HG03045 (cell line): ENCODE results near the gene PDSS2.
A peak's percentile ranks its signal among the peaks of the same experiment; 100 is the strongest.
"Not testable (repeated sequence)": the region's sequence is repeated elsewhere in the genome, so short reads cannot be mapped to it uniquely, and the experiment has no call there.

ENCODE experiments used
- ATAC-seq: cut with Tn5 transposase; IDR thresholded peaks from one replicate; pipeline ENCODE4 v1.9.1; 2021; ENCODE audit warnings: mild to moderate bottlenecking, moderate library complexity; ENCODE audit not compliant: unreplicated experiment

The PDSS2 gene

GRCh38 chr6:107369493-107369892 is 89.9 kb downstream of the PDSS2 start:
- no peak for ATAC-seq

DNA sequence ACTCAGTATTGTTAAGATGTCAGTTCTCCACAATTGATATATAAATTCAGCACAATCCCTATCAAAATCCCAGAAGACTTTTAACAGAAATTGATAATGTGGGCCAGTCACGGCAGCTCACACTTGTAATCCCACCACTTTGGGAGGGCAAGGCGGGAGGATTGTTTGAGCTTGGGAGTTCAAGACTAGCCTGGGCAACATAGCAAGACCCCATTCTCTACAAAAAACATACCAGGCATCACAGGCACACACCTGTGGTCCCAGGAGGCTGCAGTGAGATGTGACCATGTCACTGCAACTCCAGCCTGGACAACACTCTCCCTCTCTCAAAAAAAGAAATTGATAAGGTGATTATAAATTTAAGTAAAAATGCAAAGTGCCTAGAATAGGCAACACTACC is 90.9 kb downstream of the PDSS2 start:
- ATAC-seq: no peak

GRCh38 chr6:107364173-107364572 is 95.2 kb downstream of the PDSS2 start:
- not testable (repeated sequence) for ATAC-seq

DNA sequence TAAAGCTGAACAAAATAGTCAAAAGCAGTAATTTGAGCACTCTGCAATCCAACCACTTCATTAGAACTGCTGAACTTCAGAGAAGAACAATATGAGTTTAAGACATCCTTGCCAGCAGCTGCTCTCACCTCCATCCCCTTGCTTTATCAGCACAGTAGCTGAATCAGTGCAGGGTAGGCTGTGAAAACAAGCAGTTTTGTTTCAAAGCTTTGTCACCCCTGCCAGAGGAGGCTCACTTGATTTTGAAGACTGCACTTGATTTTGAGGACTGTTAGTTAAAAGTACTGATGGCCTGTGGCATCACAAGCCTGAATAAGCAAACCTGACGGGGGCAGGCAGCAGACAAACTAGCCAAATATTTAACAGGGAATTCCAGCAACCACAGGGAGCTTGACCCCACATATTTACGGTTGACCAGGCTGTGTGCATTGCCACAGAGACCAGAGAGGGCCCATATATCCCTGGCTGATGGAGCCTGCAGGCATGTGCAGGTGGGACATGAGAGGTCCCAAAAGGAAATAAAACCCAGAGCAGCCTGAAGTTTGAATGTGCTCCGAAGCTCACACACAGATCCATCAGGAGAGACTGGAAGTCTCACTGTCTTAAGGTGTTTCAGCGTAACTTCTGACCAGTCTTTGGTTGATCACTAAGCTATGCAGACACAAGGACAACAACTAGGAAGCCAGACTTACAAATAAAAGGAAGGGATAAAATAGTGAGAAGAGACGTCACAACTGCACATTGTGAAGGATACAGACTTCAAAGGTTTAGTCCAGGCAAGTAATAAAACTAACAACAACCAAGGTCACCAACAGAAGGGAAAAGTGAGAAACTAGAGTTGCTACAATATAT is 97.4 kb downstream of the PDSS2 start:
- ATAC-seq: no peak

- no peak for ATAC-seq
Measured at GRCh38 chr6:107360476-107360875, 98.9 kb downstream of the PDSS2 start.

GRCh38 chr6:107357842-107358241 is 101.5 kb downstream of the PDSS2 start:
- no peak for ATAC-seq

DNA sequence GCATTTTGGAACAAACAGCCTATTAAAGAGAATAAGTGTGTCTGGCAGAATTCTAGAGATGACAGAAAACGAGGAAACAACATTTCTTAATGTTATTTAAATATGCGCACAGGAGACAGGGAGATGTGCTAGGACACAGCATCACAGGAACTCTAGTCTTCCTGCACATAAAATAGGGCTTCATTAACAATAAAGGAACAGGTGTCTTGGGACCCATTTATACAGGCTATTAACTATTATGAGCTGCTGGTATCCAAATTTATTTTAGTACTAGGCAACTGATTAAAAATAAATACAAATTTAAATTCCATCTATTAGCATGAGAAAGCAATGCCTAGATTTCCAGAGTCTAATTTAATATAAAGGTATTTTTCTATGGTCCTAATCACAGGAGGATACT is 102.3 kb downstream of the PDSS2 start:
- no peak for ATAC-seq

- no peak for ATAC-seq
Measured at GRCh38 chr6:107355659-107356058, 103.7 kb downstream of the PDSS2 start.

GRCh38 chr6:107354451-107354850 is 104.9 kb downstream of the PDSS2 start:
- no peak for ATAC-seq

DNA sequence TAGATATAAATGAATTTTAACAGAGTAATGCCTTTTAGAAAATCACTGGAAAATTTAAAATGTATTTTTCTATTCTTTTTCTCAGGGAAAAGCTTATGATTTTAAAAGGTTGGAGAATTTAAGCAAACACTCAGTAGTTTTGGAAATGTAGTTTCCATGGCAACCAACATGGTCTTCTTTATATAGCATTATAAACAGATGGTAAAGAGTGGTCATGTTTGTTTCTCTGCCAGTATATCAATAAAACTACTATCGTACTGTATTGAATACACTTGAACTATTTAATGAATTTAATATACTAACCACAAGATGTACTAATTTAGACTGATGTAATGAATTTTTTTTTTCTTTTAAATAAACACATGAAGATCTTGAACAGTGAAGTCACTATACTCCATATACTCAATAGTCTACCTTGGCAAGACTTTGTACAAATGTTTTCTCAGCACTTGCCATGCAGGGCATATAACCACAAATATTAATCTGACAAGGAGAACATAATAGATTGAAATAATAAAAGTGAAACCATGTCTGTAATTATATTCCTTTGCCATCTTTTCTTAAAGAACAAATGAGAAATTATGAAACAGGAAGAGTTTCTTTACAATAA is 105.5 kb downstream of the PDSS2 start:
- ATAC-seq: no peak

GRCh38 chr6:107348224-107348623 is 111.1 kb downstream of the PDSS2 start:
- no peak for ATAC-seq

DNA sequence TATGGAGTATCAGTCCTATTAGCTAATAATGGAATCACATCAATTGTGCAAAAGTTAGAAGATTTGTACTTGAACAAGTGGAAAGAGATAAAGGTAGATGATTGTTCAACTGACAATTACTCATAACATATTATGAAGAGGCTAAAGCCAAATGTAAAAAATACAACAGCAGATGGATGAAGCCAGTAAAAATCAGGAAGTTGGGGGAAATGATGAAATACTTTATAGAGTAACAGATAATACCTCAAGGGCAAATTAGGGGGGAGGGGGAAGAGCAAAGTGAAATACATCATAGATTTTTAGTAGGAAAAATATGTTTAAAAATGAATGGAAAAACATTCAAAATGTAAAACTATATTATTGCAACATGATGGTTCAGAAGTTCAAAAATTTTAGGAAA is 114.0 kb downstream of the PDSS2 start:
- no peak for ATAC-seq

DNA sequence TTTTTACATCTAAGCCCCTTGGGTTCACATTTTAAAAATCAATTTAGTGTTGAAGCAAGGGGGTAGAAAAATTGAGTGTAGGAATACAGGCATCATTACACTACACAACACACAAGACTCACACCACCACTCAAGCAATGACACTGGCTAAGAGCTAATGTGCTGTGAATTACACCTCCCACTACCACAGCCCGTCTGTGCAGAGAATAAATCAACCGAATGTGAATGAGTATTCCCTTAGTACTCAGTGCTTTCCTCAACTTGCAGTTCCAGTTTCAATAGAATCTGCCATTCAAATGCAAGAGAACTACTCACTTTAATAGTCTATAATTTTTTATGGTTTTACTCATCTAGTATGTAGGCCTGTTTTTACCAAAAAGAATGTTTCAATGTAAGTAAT is 114.4 kb downstream of the PDSS2 start:
- no peak for ATAC-seq

DNA sequence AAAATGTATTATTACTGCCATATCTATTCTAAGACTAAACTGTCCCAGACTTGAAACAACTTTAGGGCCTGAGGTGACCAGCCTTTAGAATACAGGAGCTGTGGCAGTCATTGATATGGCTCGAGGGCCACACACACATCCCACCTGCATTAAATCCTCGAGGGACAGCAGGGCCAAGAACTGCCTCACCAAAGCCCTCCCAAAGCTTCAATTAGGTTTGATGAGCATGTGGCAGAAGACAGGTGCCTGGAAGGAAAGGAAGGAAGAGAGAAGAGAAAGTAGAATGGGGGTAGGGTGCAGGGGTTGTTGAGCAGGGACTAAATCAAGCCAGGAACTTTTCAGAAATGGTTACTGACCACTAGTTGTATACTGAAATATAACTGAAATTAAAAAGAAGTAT is 115.0 kb downstream of the PDSS2 start:
- no peak for ATAC-seq

- ATAC-seq: no peak
Measured at GRCh38 chr6:107342144-107342543, 117.2 kb downstream of the PDSS2 start.

DNA sequence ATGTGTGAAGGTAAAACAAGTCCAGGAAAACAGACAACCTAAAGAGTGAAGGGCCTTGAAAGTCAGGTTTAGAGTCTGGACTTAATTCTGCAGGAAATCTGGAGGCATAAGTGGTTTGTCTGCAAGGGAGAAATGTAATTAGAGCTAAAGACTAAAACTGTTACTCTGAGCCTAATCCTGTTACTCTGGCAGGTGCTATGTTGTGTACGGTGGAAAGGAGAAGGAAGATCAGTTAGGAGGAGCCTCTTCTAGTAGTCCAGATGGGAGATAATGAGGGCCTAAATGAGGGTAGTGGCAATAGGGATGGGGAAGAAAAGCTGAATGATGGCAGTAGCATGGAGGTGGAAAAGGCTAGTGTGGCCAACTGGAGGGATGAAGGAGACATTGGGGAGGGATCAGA is 118.5 kb downstream of the PDSS2 start:
- ATAC-seq: no peak

GRCh38 chr6:107337191-107337741 is 122.1 kb downstream of the PDSS2 start:
- no peak for ATAC-seq

DNA sequence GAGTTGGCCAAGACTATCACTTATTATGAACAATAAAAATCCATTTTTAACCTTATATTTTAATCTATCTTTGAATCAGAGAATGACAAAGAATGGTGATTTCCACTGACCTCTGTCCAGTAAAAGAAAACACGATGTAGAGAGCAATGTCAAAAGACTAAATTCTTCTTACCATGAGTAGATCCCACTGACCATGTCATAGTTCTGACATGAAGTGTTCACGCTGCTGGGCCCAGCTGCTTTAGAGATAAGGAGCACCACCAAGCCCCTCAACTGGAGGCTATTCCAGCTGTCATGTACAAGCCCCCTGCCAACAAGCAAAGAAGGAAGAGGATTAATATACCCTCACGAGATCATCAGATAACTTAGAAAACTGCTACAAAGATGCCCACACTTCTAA is 125.3 kb downstream of the PDSS2 start:
- no peak for ATAC-seq

- ATAC-seq: no peak
Measured at GRCh38 chr6:107333491-107333890, 125.9 kb downstream of the PDSS2 start.

DNA sequence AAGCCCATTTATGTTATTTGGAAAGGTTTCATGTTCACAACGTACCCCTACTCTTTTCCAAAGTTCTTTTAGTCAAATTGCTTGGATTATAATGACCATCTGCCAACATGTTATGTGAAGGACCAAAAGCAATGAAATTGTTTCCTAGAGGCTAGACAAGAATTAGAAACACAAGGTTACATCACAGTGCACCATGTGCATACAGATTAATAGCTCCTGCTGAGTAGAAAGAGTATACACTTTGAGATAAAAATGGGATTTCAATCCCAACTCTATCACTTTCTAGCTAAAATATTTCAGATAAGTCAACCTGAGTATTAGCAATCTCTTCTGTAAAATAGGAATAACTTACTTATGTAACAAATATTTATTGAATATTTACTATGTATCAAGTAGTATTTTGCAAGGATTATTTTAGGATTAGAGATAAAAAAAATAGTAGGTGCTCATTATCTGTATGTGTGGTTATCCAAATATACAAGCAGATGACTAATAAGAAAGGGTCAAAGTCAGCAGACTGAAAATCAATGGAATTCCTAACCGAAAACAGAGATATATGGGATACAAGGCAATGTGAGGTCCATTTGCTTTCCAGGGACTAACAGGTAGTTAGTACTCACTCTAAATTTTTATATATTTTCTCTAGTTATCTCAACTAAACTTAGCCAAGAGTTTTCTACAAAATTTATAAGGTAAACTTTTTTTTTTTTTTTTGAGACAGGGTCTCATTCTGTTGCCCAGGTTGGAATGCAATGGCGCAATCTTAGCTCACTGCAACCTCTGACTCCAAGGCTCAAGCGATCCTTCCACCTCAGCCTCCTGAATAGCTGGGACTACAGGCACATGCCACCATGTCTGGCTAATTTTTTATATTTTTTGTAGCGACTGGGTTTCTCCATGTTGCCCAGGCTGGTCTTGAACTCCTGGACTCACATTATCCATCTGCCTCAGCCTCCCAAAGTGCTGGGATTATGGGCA is 127.7 kb downstream of the PDSS2 start:
- ATAC-seq: no peak

- ATAC-seq: peak; percentile 98
Measured at GRCh38 chr6:107330168-107330567, 129.2 kb downstream of the PDSS2 start.
